HepG2 (cell line): ENCODE data around the gene ZFYVE21. TPM values are rescaled to one million over a fixed set of nuclear protein-coding genes. Genes with fewer than 3 reads are reported as not detected.

Experiments
- ATAC-seq: fragments of 200-7000 bp; cut with Tn5 transposase; 3 replicates; pipeline ENCODE4 v1.9.1; 2020; ENCODE audit warnings: mild to moderate bottlenecking, moderate library complexity
- BruUV-seq: library from RNA; stranded (reverse); fragments of 400-500 nt; replicated peaks from 2 replicates; lab custom pipeline; 2021; lab: Mats Ljungman, UMichigan
- CTCF ChIA-PET: fragments of 300-600 bp; formaldehyde crosslinking; extraction: SDS; loops from one replicate; lab custom pipeline; 2021; ENCODE audit warnings: low total read pairs, inconsistent platforms, low intra/inter-chr PET ratio; lab: Yijun Ruan, JAX
- POLR2A ChIA-PET: fragments of 350-600 bp; sonication (Branson Sonifier 250); formaldehyde crosslinking; loops from one replicate; lab custom pipeline; 2020; ENCODE audit warnings: antibody characterized with exemption, inconsistent platforms; lab: Yijun Ruan, JAX
- DNase-seq: peaks from one replicate; pipeline ENCODE4 v3.0.0-alpha.2; 2015; ENCODE audit warnings: low spot score
- FAIRE-seq: peaks from 3 replicates; lab custom pipeline; 2011; peaks lifted over from hg19 to GRCh38; lab: Jason Lieb, UNC
- H2AFZ ChIP-seq: one replicate; pipeline ENCODE4 v1.6.1; 2011; ENCODE audit warnings: low read length, inconsistent platforms
- H3K27ac ChIP-seq: fragments of 300-600 bp; 3 replicates; pipeline ENCODE4 v1.8.0; 2011; ENCODE audit warnings: mixed run types, mild to moderate bottlenecking, mixed read lengths, low read length, inconsistent platforms; ENCODE audit not compliant: insufficient read depth; ENCODE audit errors: extremely low read length
- H3K27me3 ChIP-seq, 2 experiments: fragments of 200-600 bp in 1 of 2; 2 replicates in 1 of 2; 3 replicates in 1 of 2; pipeline versions ENCODE4 v1.6.0 to v1.8.0; 2011; ENCODE audit warnings: low read length in 2 of 2, mild to moderate bottlenecking in 2 of 2, moderate library complexity in 2 of 2, inconsistent platforms in 1 of 2; ENCODE audit not compliant: insufficient read depth in 2 of 2, control insufficient read depth in 1 of 2
- H3K36me3 ChIP-seq, 2 experiments: fragments of 200-600 bp in 1 of 2; replicated peaks in 1 of 2; 2 replicates in 1 of 2; 3 replicates in 1 of 2; pipeline versions ENCODE4 v1.5.1 to v1.8.0; 2011; ENCODE audit warnings: low read length in 2 of 2, inconsistent platforms in 1 of 2; ENCODE audit not compliant: insufficient read depth in 2 of 2, control insufficient read depth in 1 of 2
- H3K4me1 ChIP-seq: 2 replicates; pipeline ENCODE4 v1.5.1; 2012; ENCODE audit warnings: low read length, inconsistent platforms; ENCODE audit not compliant: insufficient read depth
- H3K4me2 ChIP-seq: 2 replicates; pipeline ENCODE4 v1.6.0; 2011; ENCODE audit warnings: low read depth, low read length, inconsistent platforms
- H3K4me3 ChIP-seq, 3 experiments: fragments of 200-600 bp in 1 of 3; sonication (generic), shearing (Covaris generic) in 1 of 3; replicated peaks in 1 of 3; 2 replicates each; pipeline ENCODE4 v1.5.1; 2011 to 2016; ENCODE audit warnings: low read length in 3 of 3, inconsistent platforms in 2 of 3, low read depth in 2 of 3, mild to moderate bottlenecking in 2 of 3, control low read depth in 1 of 3, mixed read lengths in 1 of 3; ENCODE audit not compliant: insufficient read depth in 1 of 3
- H3K79me2 ChIP-seq: one replicate; pipeline ENCODE4 v1.6.1; 2011; ENCODE audit warnings: low read length, inconsistent platforms; ENCODE audit not compliant: insufficient read depth
- H3K9ac ChIP-seq: 2 replicates; pipeline ENCODE4 v1.6.0; 2011; ENCODE audit warnings: mild to moderate bottlenecking, low read depth, low read length, inconsistent platforms; ENCODE audit not compliant: insufficient read depth
- H3K9me3 ChIP-seq: 2 replicates; pipeline ENCODE4 v1.5.1; 2012; ENCODE audit warnings: mild to moderate bottlenecking, low read length
- H4K20me1 ChIP-seq: 2 replicates; pipeline ENCODE4 v1.6.0; 2011; ENCODE audit warnings: inconsistent platforms, mild to moderate bottlenecking, low read length, moderate library complexity; ENCODE audit not compliant: insufficient read depth
- CENPT ChIP-seq: sonication (generic); formaldehyde crosslinking; IDR thresholded peaks from 2 replicates; pipeline ENCODE4 v1.8.0; 2022; ENCODE audit warnings: low read depth, mild to moderate bottlenecking, moderate library complexity, missing genetic modification reagents
- FOXJ3 ChIP-seq: sonication (generic); formaldehyde crosslinking; IDR thresholded peaks from 2 replicates; pipeline ENCODE4 v1.4.0; 2020; ENCODE audit warnings: missing genetic modification reagents, mild to moderate bottlenecking, borderline replicate concordance
- ISX ChIP-seq: sonication (generic); formaldehyde crosslinking; conservative IDR thresholded peaks from 2 replicates; pipeline ENCODE4 v1.5.0; 2020; ENCODE audit warnings: missing genetic modification reagents
- ZFY ChIP-seq: sonication (generic); formaldehyde crosslinking; IDR thresholded peaks from 2 replicates; pipeline ENCODE4 v1.4.0; 2020; ENCODE audit warnings: missing genetic modification reagents
- ZNF253 ChIP-seq: sonication (generic); formaldehyde crosslinking; IDR thresholded peaks from 2 replicates; pipeline ENCODE4 v1.8.0; 2022; ENCODE audit warnings: mild to moderate bottlenecking, missing genetic modification reagents, borderline replicate concordance
- ZNF557 ChIP-seq: sonication (generic); formaldehyde crosslinking; IDR thresholded peaks from 2 replicates; pipeline ENCODE4 v1.4.0; 2020; ENCODE audit warnings: missing genetic modification reagents
- WGBS: methylation state at CpG from one replicate; pipeline ENCODE4 v1.1.6; 2017; ENCODE audit warnings: low lambda C conversion rate; 5-methylcytosine and 5-hydroxymethylcytosine counted together
- in situ Hi-C: cut with HindIII; loops from 2 replicates; pipeline ENCODE4 v1.10.0; 2017; ENCODE audit warnings: low pct_unique_long_range_greater_than_20kb; ENCODE audit not compliant: extremely low pct_ligation_motif_present
- intact Hi-C: fragments of 100-400 bp; cut with micrococcal nuclease; formaldehyde crosslinking; loops from one replicate; pipeline ENCODE4 v1.10.0; 2022; ENCODE audit not compliant: unreplicated experiment
- polyA plus RNA-seq, 8 experiments: library from polyadenylated mRNA; depleted of rRNA in 3 of 8; stranded (reverse) in 7 of 8; unstranded in 1 of 8; fragments of >200 nt; fragmentation: Illumina TruSeq in 4 of 8; extraction: Trizol in 4 of 8; gene quantifications; 2 replicates each; pipeline versions ENCODE4 v1.2.1 to v1.2.3, GENCODE V29; 2011 to 2016; ENCODE audit warnings: low read depth in 4 of 8, missing spikeins in 1 of 8, mixed read lengths in 1 of 8; ENCODE audit not compliant: insufficient read depth in 1 of 8
- total RNA-seq, 5 experiments: library from RNA; depleted of rRNA; stranded (reverse); fragments of >200 nt; fragmentation: Illumina TruSeq; extraction: Trizol; gene quantifications; 2 replicates each; pipeline ENCODE4 v1.2.3, GENCODE V29; 2016; ENCODE audit warnings: low read depth in 1 of 5
- TF ChIP-seq, protein P1 (sequence below): sonication (generic); formaldehyde crosslinking; IDR thresholded peaks from 2 replicates; pipeline ENCODE4 v1.4.0; 2020; ENCODE audit warnings: missing genetic modification reagents

ZFYVE21 gene
- total and polyA plus RNA-seq, 2 of the 13 experiments (the other 11 are each of a cell fraction or from before 2014, with no cell fraction given): 34.3 to 34.4 TPM

DNA sequence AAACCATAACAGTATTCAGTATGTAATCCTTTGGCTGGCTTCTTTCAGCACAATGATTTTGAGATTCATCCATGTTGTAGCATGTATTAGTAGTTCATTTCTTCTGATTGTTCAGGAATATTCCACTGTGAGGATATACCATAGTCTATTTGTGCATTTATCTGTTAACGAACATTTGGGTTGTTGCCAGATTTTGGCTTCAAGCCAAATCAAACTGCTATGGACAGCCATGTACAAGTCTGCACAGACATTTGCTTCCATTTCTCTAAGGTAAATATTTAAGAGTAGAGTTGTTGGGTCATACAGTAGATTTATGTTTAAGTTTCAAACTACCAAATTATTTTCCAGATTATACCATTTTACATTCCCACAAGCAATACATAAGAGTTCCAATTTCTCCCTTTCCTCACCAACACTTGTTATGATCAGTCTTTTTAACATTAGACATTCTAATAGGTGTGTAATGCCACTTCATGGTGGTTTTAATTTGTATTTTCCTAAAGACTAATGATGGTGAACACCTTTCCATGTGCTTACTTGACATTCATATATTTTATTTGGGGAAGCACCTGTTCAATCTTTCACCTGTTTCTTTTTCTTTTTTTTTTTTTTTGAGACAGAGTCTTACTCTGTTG is 56.6 kb downstream of the ZFYVE21 start:
- no peaks in the 10 kb centered on the region for H3K27me3 ChIP-seq
- H3K79me2 ChIP-seq: no peaks in the 10 kb centered on the region
- ChIA-PET POLR2A (no interaction called here), CTCF (no interaction called here)
- FAIRE-seq (no peak), ATAC-seq (no peak), DNase-seq (no peak)
- no peak overlapping the region for H2AFZ ChIP-seq
- H3K9ac ChIP-seq: no peak overlapping the region
- H4K20me1 ChIP-seq: no peaks in the 10 kb centered on the region
- 100% methylated on average over 1 of the region's 1 CpG for WGBS
- intact Hi-C loops: no loop called here
- no peaks in the 10 kb centered on the region for H3K4me1 ChIP-seq
- H3K9me3 ChIP-seq: no peaks in the 10 kb centered on the region
- no peak overlapping the region for H3K4me3 ChIP-seq
- no peak overlapping the region for H3K4me2 ChIP-seq
- no TSS peak for BruUV-seq
- H3K36me3 ChIP-seq: peaks cover 0 to 7% of the 10 kb centered on the region in 2 experiments; a peak in 1 of 5 replicates
- in situ Hi-C loops: no loop called here
- TF ChIP-seq ZFY (no peak), ZNF557 (CRISPR knock-in tag) (no peak), ZNF253 (CRISPR knock-in tag) (no peak), FOXJ3 (CRISPR knock-in tag) (no peak), ISX (CRISPR knock-in tag) (no peak), CENPT (CRISPR knock-in tag) (no peak)
- TF ChIP-seq, protein P1, sequence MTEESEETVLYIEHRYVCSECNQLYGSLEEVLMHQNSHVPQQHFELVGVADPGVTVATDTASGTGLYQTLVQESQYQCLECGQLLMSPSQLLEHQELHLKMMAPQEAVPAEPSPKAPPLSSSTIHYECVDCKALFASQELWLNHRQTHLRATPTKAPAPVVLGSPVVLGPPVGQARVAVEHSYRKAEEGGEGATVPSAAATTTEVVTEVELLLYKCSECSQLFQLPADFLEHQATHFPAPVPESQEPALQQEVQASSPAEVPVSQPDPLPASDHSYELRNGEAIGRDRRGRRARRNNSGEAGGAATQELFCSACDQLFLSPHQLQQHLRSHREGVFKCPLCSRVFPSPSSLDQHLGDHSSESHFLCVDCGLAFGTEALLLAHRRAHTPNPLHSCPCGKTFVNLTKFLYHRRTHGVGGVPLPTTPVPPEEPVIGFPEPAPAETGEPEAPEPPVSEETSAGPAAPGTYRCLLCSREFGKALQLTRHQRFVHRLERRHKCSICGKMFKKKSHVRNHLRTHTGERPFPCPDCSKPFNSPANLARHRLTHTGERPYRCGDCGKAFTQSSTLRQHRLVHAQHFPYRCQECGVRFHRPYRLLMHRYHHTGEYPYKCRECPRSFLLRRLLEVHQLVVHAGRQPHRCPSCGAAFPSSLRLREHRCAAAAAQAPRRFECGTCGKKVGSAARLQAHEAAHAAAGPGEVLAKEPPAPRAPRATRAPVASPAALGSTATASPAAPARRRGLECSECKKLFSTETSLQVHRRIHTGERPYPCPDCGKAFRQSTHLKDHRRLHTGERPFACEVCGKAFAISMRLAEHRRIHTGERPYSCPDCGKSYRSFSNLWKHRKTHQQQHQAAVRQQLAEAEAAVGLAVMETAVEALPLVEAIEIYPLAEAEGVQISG (CRISPR knock-in tag): no peak
- TF ChIP-seq, all 625 proteins: peak for 0
- H3K27ac ChIP-seq: no peak overlapping the region
